Stimulated activated CD4-positive, alpha-beta T cell treated with anti-CD3 and anti-CD28 coated beads, TNF-alpha, amount 100 ng/mL, for 1 hour (primary cell): ENCODE data around the gene CSNK1G1.
A peak's percentile ranks its signal among the peaks of the same experiment; 100 is the strongest.
"Not testable (repeated sequence)": the region's sequence is repeated elsewhere in the genome, so short reads cannot be mapped to it uniquely, and the experiment has no call there.

ENCODE experiments used
- DNase-seq, 3 donors: peaks; one replicate each; pipeline ENCODE4 v3.0.0-alpha.2; 2020; ENCODE audit warnings: low read depth in 3 of 3, low spot score in 1 of 3

CSNK1G1 gene

GRCh38 chr15:64355944-64356709 is at the start of gene CSNK1G1:
Gene CSNK1G1 (minus strand): TSS chr15:64356173. CDS start chr15:64300499, 55,674 bp downstream.
- peak; percentile 75 to 85 (median 81) for DNase-seq

- no peak for DNase-seq
These were observed 44.6 kb upstream of the CSNK1G1 start for GRCh38 chr15:64400583-64400982.

GRCh38 chr15:64398575-64398974 is 42.6 kb upstream of the CSNK1G1 start:
- DNase-seq = no peak

GRCh38 chr15:64396789-64397188 is 40.8 kb upstream of the CSNK1G1 start:
- no peak for DNase-seq

GRCh38 chr15:64392471-64392870 is 36.5 kb upstream of the CSNK1G1 start:
- DNase-seq = not testable (repeated sequence)

- no peak for DNase-seq
These were observed 33.1 kb upstream of the CSNK1G1 start for GRCh38 chr15:64389036-64389435.

GRCh38 chr15:64387562-64388168 is 31.7 kb upstream of the CSNK1G1 start, which contains the start of gene TRIP4:
Gene TRIP4 (plus strand): TSS chr15:64387836. CDS start chr15:64387864, 28 bp downstream.
- peak; percentile 88 to 91 (median 90) for DNase-seq

GRCh38 chr15:64386291-64386690 is 30.3 kb upstream of the CSNK1G1 start:
- DNase-seq = no peak

GRCh38 chr15:64383760-64384159 is 27.8 kb upstream of the CSNK1G1 start:
- no peak for DNase-seq

GRCh38 chr15:64381000-64381751 is 25.2 kb upstream of the CSNK1G1 start, which contains the start of gene PCLAF:
Gene PCLAF (minus strand): TSS chr15:64381441. CDS start chr15:64381371, 70 bp downstream.
- peak; percentile 63 to 79 (median 69) for DNase-seq

GRCh38 chr15:64380130-64380870 is 24.3 kb upstream of the CSNK1G1 start:
- not testable (repeated sequence) for DNase-seq

- no peak for DNase-seq
These were observed 23.4 kb upstream of the CSNK1G1 start for GRCh38 chr15:64379216-64379960.

GRCh38 chr15:64373360-64373759 is 17.4 kb upstream of the CSNK1G1 start:
- no peak for DNase-seq

GRCh38 chr15:64371383-64371782 is 15.4 kb upstream of the CSNK1G1 start:
- DNase-seq = not testable (repeated sequence)

GRCh38 chr15:64369078-64369607 is 13.2 kb upstream of the CSNK1G1 start:
- no peak for DNase-seq

GRCh38 chr15:64361259-64361658 is 5.3 kb upstream of the CSNK1G1 start:
- DNase-seq = no peak

- no peak for DNase-seq
These were observed 702 bp upstream of the CSNK1G1 start for GRCh38 chr15:64356710-64357040.

GRCh38 chr15:64355348-64355943 is 527 bp downstream of the CSNK1G1 start:
- no peak for DNase-seq

GRCh38 chr15:64354688-64355344 is 1.2 kb downstream of the CSNK1G1 start:
- no peak for DNase-seq
